ENCODE results near the gene RAD51B. TPM values are rescaled to one million over a fixed set of nuclear protein-coding genes. Genes with fewer than 3 reads are reported as not detected.

RAD51B gene
- total RNA-seq, 1 experiment from 2014 or later = 23.3 TPM

DNA sequence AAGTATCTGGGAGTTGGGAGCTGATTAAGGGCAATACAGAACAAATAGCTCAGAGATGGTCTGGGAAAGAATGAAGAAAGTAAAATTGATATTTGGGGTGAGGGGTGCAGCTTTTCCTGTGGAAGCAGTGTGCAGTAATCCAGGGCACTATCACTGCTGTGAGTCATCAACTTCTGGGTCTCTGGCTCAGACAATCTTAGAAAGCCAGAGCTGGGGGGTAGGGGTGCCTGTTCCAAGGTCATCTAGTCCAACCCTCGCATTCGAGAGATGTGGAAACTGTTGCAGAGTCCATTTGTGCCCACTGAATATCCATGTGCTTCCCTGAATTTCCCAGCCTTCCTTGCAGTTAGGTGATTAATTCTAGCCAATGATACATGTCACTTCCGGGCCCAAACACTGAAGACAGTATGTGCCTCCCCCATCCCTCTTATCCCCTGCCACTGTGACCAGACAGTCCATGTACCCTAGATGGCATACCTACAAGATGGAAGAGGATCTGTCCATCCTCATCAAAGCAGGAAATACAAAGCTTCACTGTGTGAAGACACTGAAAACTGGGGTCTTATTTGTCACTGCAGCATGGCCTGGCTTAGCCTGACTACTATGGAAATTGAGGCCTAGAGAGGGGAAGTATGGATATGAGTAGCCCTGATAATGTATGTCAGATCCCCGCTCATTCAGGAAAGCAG is 921.4 kb downstream of the RAD51B start:
- ChIA-PET CTCF (no interaction called here), POLR2A (ENCODE audit: low non-redundant PET) (no interaction called here)
- Histone ChIP-seq H3K4me3 (ENCODE audit: low read depth, low read length, poor library complexity, severe bottlenecking) (no peak overlapping the region), H3K4me1 (ENCODE audit: insufficient read depth, low read length, poor library complexity, severe bottlenecking) (no peaks in the 10 kb centered on the region), H3K9me3 (ENCODE audit: low read depth, low read length, poor library complexity, severe bottlenecking) (no peaks in the 10 kb centered on the region), H3K36me3 (ENCODE audit: insufficient read depth, low read length, poor library complexity, severe bottlenecking) (no peaks in the 10 kb centered on the region), H3K27me3 (replicated peaks; ENCODE audit: insufficient read depth, low read depth, low read length, poor library complexity) (no peaks in the 10 kb centered on the region), H3K27ac (ENCODE audit: low read depth, low read length, poor library complexity, severe bottlenecking) (no peak overlapping the region)
- no peak for DNase-seq (ENCODE audit: low spot score)
- intact Hi-C loops (cut with micrococcal nuclease; ENCODE audit: unreplicated experiment) = no loop called here
- BruUV-seq (replicated peaks) = no TSS peak
- TF ChIP-seq, protein P1, sequence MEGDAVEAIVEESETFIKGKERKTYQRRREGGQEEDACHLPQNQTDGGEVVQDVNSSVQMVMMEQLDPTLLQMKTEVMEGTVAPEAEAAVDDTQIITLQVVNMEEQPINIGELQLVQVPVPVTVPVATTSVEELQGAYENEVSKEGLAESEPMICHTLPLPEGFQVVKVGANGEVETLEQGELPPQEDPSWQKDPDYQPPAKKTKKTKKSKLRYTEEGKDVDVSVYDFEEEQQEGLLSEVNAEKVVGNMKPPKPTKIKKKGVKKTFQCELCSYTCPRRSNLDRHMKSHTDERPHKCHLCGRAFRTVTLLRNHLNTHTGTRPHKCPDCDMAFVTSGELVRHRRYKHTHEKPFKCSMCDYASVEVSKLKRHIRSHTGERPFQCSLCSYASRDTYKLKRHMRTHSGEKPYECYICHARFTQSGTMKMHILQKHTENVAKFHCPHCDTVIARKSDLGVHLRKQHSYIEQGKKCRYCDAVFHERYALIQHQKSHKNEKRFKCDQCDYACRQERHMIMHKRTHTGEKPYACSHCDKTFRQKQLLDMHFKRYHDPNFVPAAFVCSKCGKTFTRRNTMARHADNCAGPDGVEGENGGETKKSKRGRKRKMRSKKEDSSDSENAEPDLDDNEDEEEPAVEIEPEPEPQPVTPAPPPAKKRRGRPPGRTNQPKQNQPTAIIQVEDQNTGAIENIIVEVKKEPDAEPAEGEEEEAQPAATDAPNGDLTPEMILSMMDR (conservative IDR thresholded peaks at IDR 0.05; ENCODE audit: low read depth, low read length) = no peak
- TF ChIP-seq EZH2 (IDR thresholded peaks at IDR 0.05; ENCODE audit: borderline replicate concordance, low read depth, low read length, poor library complexity, severe bottlenecking) = no peak

DNA sequence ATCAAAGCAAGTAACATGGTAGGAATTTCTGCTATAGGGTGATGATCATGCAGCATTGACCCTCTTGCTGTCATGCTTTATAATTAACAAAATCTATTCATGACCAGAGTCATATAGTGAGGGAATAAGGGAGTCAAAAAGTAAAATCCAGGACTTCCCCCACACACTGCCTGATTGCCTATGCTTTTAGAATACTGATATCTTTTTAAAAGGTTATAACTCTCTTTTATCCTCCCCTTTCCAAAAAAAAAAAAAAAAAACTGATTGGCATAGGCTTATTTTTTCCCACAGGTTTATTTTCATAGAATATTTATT is 921.9 kb downstream of the RAD51B start:
- Histone ChIP-seq H3K36me3 (ENCODE audit: insufficient read depth, low read length, poor library complexity, severe bottlenecking) (no peaks in the 10 kb centered on the region), H3K27me3 (replicated peaks; ENCODE audit: insufficient read depth, low read depth, low read length, poor library complexity) (no peaks in the 10 kb centered on the region), H3K9me3 (ENCODE audit: low read depth, low read length, poor library complexity, severe bottlenecking) (no peaks in the 10 kb centered on the region), H3K27ac (ENCODE audit: low read depth, low read length, poor library complexity, severe bottlenecking) (no peak overlapping the region), H3K4me1 (ENCODE audit: insufficient read depth, low read length, poor library complexity, severe bottlenecking) (no peaks in the 10 kb centered on the region), H3K4me3 (ENCODE audit: low read depth, low read length, poor library complexity, severe bottlenecking) (no peak overlapping the region)
- CTCF ChIA-PET = no interaction called here
- no peak for TF ChIP-seq EZH2 (IDR thresholded peaks at IDR 0.05; ENCODE audit: borderline replicate concordance, low read depth, low read length, poor library complexity, severe bottlenecking)
- TF ChIP-seq, protein P1 (conservative IDR thresholded peaks at IDR 0.05; ENCODE audit: low read depth, low read length) = no peak
- DNase-seq (ENCODE audit: low spot score) = no peak
- no TSS peak for BruUV-seq (replicated peaks)
- POLR2A ChIA-PET (ENCODE audit: low non-redundant PET) = no interaction called here
- intact Hi-C loops (cut with micrococcal nuclease; ENCODE audit: unreplicated experiment) = no loop called here

DNA sequence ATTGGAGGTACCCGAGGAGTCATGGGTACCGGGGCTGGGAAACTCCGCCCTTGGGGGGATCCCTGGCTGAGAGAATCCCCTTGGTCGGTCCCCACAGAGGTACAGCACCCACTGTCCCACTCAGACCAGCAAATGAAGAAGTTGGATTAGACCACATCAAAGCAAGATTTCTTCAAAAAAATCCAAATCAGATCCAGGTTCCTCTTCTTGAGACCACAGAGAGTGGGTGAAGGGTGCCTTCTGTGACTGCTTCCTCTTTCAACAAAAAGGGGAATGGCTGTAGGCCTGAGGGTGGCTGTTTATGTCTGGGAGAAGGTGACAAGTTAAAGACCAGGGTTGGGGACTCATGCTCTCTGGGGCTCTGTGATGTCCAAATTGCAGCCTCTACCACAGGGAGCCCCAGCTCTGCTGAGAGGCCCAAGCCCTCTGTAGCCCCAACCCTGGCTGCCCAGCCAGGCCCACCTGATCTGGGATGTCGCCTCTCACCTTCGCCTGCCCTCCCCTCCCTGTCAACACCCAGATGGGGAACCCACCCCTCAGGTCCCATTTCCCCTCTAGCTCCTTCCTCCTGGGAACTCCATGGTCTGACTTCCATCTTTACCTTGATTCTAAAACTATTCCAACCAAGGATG is 922.4 kb downstream of the RAD51B start:
- CTCF ChIA-PET = no interaction called here
- DNase-seq (ENCODE audit: low spot score) = no peak
- H3K4me3 ChIP-seq (ENCODE audit: low read depth, low read length, poor library complexity, severe bottlenecking) = no peak overlapping the region
- intact Hi-C loops (cut with micrococcal nuclease; ENCODE audit: unreplicated experiment) = no loop called here
- no peaks in the 10 kb centered on the region for H3K9me3 ChIP-seq (ENCODE audit: low read depth, low read length, poor library complexity, severe bottlenecking)
- peaks cover under 1% of the 10 kb centered on the region for H3K4me1 ChIP-seq (ENCODE audit: insufficient read depth, low read length, poor library complexity, severe bottlenecking)
- no peaks in the 10 kb centered on the region for H3K27me3 ChIP-seq (replicated peaks; ENCODE audit: insufficient read depth, low read depth, low read length, poor library complexity)
- no TSS peak for BruUV-seq (replicated peaks)
- H3K36me3 ChIP-seq (ENCODE audit: insufficient read depth, low read length, poor library complexity, severe bottlenecking) = no peaks in the 10 kb centered on the region
- TF ChIP-seq, protein P1 (conservative IDR thresholded peaks at IDR 0.05; ENCODE audit: low read depth, low read length) = no peak
- POLR2A ChIA-PET (ENCODE audit: low non-redundant PET) = no interaction called here
- H3K27ac ChIP-seq (ENCODE audit: low read depth, low read length, poor library complexity, severe bottlenecking) = no peak overlapping the region

All from A673 (cell line).